PC-3 (cell line): Measurements from ENCODE around the gene QPRT. TPM values are rescaled to one million over a fixed set of nuclear protein-coding genes. Genes with fewer than 3 reads are reported as not detected.

Source experiments
- ATAC-seq: fragments of 200-7000 bp; cut with Tn5 transposase; 2 replicates; pipeline ENCODE4 v1.9.1; 2020; ENCODE audit warnings: mild to moderate bottlenecking, moderate library complexity
- BruUV-seq: library from RNA; stranded (reverse); fragments of 400-500 nt; replicated peaks from 2 replicates; lab custom pipeline; 2021; lab: Mats Ljungman, UMichigan
- CTCF ChIA-PET: fragments of 300-600 bp; sonication (Branson Sonifier 250); formaldehyde crosslinking; loops from one replicate; lab custom pipeline; 2022; ENCODE audit warnings: antibody characterized with exemption; lab: Charles Lee
- POLR2A ChIA-PET: fragments of 300-600 bp; sonication (Branson Sonifier 250); formaldehyde crosslinking; loops from one replicate; lab custom pipeline; 2022; ENCODE audit warnings: antibody characterized with exemption; ENCODE audit not compliant: unreplicated experiment; lab: Charles Lee
- DNase-seq: peaks from one replicate; pipeline ENCODE4 v3.0.0-alpha.2; 2015
- H2AFZ ChIP-seq: fragments of 300-600 bp; sonication (generic); 2 replicates; pipeline ENCODE4 v1.6.0; 2016; ENCODE audit warnings: antibody characterized with exemption, low read length
- H3F3A ChIP-seq: fragments of 300-600 bp; sonication (generic); one replicate; pipeline ENCODE4 v1.6.0; 2017; ENCODE audit warnings: antibody characterized with exemption, low read length, control low read depth, mild to moderate bottlenecking; ENCODE audit not compliant: unreplicated experiment
- H3K27ac ChIP-seq: fragments of 300-600 bp; sonication (generic); 2 replicates; pipeline ENCODE4 v1.5.1; 2016; ENCODE audit warnings: mild to moderate bottlenecking, low read length
- H3K27me3 ChIP-seq: fragments of 300-600 bp; sonication (generic); 2 replicates; pipeline ENCODE4 v1.6.1; 2016; ENCODE audit warnings: low read length, mixed read lengths
- H3K36me3 ChIP-seq: fragments of 300-600 bp; sonication (generic); 2 replicates; pipeline ENCODE4 v1.6.1; 2016; ENCODE audit warnings: low read depth, mixed run types, low read length, mixed read lengths
- H3K4me1 ChIP-seq: fragments of 300-600 bp; sonication (generic); 2 replicates; pipeline ENCODE4 v1.5.1; 2016; ENCODE audit warnings: low read length; ENCODE audit not compliant: insufficient read depth
- H3K4me2 ChIP-seq: fragments of 300-600 bp; sonication (generic); 2 replicates; pipeline ENCODE4 v1.6.0; 2016; ENCODE audit warnings: low read length
- H3K4me3 ChIP-seq: fragments of 300-600 bp; sonication (generic); 2 replicates; pipeline ENCODE4 v1.5.1; 2016; ENCODE audit warnings: mild to moderate bottlenecking, low read length, mixed read lengths
- H3K79me2 ChIP-seq: fragments of 300-600 bp; sonication (generic); 2 replicates; pipeline ENCODE4 v1.6.1; 2017; ENCODE audit warnings: low read length, mixed read lengths
- H3K9ac ChIP-seq: fragments of 300-600 bp; sonication (generic); 2 replicates; pipeline ENCODE4 v1.6.0; 2016; ENCODE audit warnings: mild to moderate bottlenecking, low read length
- H3K9me2 ChIP-seq: fragments of 300-600 bp; sonication (generic); replicated peaks from 2 replicates; pipeline ENCODE4 v1.6.1; 2016; ENCODE audit warnings: mixed run types, low read length, mixed read lengths
- H3K9me3 ChIP-seq: fragments of 300-600 bp; sonication (generic); 2 replicates; pipeline ENCODE4 v1.6.1; 2016; ENCODE audit warnings: low read length, mixed read lengths
- H4K20me1 ChIP-seq: fragments of 300-600 bp; sonication (generic); 2 replicates; pipeline ENCODE4 v1.6.1; 2016; ENCODE audit warnings: low read length, mixed read lengths
- EZH2 ChIP-seq: fragments of 300-600 bp; sonication (generic); IDR thresholded peaks from one replicate; pipeline ENCODE4 v1.6.1; 2017; ENCODE audit warnings: antibody characterized with exemption, mild to moderate bottlenecking, low read length; ENCODE audit not compliant: unreplicated experiment
- EZH2phosphoT487 ChIP-seq: fragments of 300-600 bp; sonication (generic); IDR thresholded peaks from 2 replicates; pipeline ENCODE4 v1.6.1; 2018; ENCODE audit warnings: mild to moderate bottlenecking, antibody characterized with exemption, low read length, borderline replicate concordance
- intact Hi-C: fragments of 100-400 bp; cut with micrococcal nuclease; formaldehyde crosslinking; loops from 2 replicates; pipeline ENCODE4 v1.9.0; 2023
- total RNA-seq: library from RNA; depleted of rRNA; stranded (reverse); fragments of >200 nt; gene quantifications from 2 replicates; pipeline ENCODE4 v1.2.3, GENCODE V29; 2014
- TF ChIP-seq, protein P1 (sequence below): fragments of 300-600 bp; sonication (generic); conservative IDR thresholded peaks from 2 replicates; pipeline ENCODE4 v1.5.1; 2017; ENCODE audit warnings: antibody characterized with exemption, low read depth, mild to moderate bottlenecking, low read length

QPRT gene
- total RNA-seq, 1 experiment from 2014 or later, result 0.22 TPM

DNA sequence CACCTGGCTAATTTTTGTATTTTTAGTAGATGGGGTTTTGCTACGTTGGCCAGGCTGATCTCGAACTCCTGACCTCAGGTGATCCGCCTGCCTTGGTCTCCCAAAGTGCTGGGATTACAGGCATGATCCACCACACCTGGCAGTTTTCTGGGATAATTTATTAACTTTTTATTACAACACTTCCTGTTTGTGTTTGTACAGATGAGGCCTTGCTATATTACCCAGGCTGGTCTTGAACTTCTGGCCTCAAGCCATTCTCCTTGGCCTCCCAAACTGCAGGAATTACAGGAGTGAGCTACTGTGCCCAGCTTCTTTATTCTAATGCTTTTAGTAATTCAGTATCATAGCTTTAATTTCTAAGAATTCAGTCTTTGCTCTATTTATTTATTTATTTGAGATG is 32.0 kb upstream of the QPRT start:
- intact Hi-C loops, result no loop called here
- ATAC-seq (no peak), DNase-seq (no peak)
- Histone ChIP-seq H3K9me2 (no peaks in the 10 kb centered on the region), H2AFZ (no peak overlapping the region), H3K79me2 (no peaks in the 10 kb centered on the region), H3F3A (no peaks in the 10 kb centered on the region), H3K4me1 (no peaks in the 10 kb centered on the region), H3K9ac (no peak overlapping the region), H3K4me3 (no peak overlapping the region), H3K4me2 (no peak overlapping the region), H3K9me3 (no peaks in the 10 kb centered on the region), H3K27ac (no peak overlapping the region), H3K27me3 (no peaks in the 10 kb centered on the region), H3K36me3 (no peaks in the 10 kb centered on the region), H4K20me1 (no peaks in the 10 kb centered on the region)
- ChIA-PET POLR2A (no interaction called here), CTCF (no interaction called here)
- BruUV-seq, result no TSS peak
- TF ChIP-seq EZH2phosphoT487 (no peak), EZH2 (no peak)
- TF ChIP-seq, protein P1, sequence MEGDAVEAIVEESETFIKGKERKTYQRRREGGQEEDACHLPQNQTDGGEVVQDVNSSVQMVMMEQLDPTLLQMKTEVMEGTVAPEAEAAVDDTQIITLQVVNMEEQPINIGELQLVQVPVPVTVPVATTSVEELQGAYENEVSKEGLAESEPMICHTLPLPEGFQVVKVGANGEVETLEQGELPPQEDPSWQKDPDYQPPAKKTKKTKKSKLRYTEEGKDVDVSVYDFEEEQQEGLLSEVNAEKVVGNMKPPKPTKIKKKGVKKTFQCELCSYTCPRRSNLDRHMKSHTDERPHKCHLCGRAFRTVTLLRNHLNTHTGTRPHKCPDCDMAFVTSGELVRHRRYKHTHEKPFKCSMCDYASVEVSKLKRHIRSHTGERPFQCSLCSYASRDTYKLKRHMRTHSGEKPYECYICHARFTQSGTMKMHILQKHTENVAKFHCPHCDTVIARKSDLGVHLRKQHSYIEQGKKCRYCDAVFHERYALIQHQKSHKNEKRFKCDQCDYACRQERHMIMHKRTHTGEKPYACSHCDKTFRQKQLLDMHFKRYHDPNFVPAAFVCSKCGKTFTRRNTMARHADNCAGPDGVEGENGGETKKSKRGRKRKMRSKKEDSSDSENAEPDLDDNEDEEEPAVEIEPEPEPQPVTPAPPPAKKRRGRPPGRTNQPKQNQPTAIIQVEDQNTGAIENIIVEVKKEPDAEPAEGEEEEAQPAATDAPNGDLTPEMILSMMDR, result no peak

DNA sequence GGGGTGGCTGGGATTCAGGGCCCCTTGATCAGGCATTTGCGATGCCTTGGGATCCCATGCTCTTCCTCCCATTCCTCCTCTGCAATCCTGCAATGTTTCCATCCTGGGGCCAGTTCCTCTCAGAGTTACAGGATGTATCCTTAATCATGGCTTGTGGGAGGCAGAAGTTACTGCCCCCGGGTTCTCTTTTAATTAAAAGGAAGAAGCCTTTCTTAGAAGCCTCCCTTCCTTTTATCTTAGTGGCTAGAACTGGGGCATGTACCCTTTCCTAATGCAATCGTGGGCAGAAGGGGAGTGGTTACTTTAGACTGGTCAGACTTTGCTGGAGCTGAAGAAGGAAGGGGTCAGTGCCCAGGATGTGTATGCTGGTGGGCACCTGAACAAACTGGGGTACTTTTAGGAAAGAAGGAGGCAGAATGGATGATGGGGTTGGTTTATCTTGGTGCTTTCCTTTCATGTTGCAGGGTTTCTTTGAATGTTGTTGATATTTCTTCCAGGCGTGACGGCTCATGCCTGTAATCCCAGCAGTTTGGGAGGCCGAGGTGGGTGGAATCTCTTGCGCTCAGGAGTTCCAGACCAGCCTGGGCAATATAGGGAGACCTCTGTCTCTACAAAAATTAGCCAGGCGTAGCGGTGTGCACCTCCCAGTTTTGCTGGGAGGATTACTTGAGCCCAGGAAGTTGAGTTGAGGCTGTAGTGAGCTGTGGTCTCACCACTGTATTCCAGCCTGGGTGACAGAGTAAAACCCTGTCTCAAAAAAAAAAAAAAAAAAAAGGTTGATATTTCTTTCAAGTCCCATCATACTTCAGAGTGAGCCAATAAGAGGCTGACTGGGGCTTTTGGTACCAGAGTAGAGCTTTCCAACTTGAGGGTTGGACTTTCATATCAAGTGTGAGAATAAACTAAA is 29.1 kb upstream of the QPRT start:
- POLR2A ChIA-PET, result no interaction called here
- TF ChIP-seq, protein P1, result no peak
- no peak for TF ChIP-seq EZH2
- TF ChIP-seq EZH2phosphoT487, result no peak
- no peaks in the 10 kb centered on the region for H3K79me2 ChIP-seq
- H3K27ac ChIP-seq, result no peak overlapping the region
- ATAC-seq (no peak), DNase-seq (no peak)
- H4K20me1 ChIP-seq, result no peaks in the 10 kb centered on the region
- H3K4me1 ChIP-seq, result no peaks in the 10 kb centered on the region
- no peak overlapping the region for H3K9ac ChIP-seq
- CTCF ChIA-PET, result no interaction called here
- H3K9me3 ChIP-seq, result no peaks in the 10 kb centered on the region
- H3K36me3 ChIP-seq, result no peaks in the 10 kb centered on the region
- H3K27me3 ChIP-seq, result no peaks in the 10 kb centered on the region
- H3K4me3 ChIP-seq, result no peak overlapping the region
- intact Hi-C loops, result no loop called here
- H3K4me2 ChIP-seq, result no peak overlapping the region
- BruUV-seq, result no TSS peak
- no peaks in the 10 kb centered on the region for H3F3A ChIP-seq
- no peak overlapping the region for H2AFZ ChIP-seq
- H3K9me2 ChIP-seq, result no peaks in the 10 kb centered on the region

DNA sequence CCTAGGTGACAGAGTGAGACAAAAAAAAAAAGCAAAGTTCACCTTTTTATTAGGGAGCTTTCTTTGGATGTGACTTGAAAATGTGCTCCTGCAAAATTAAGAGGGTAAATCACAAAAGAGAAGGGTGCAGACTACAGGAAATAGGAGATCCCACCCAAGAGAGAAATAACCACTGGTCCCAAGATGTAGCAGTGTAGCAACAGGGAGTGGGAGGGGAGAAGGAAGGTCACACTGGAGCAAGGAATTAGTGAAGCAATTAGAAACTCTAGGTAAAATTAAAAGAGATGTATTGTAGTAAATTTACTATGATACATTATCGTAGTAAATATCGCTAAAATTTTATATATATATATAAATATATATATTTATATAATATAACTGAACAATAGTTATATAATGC is 28.2 kb upstream of the QPRT start:
- ChIA-PET CTCF (no interaction called here), POLR2A (no interaction called here)
- no peaks in the 10 kb centered on the region for H3K4me1 ChIP-seq
- no peaks in the 10 kb centered on the region for H3K36me3 ChIP-seq
- no peak overlapping the region for H3K9ac ChIP-seq
- ATAC-seq, result no peak
- H3K9me3 ChIP-seq, result no peaks in the 10 kb centered on the region
- no peak overlapping the region for H3K4me3 ChIP-seq
- no peaks in the 10 kb centered on the region for H3F3A ChIP-seq
- no peaks in the 10 kb centered on the region for H3K27me3 ChIP-seq
- DNase-seq, result no peak
- no peaks in the 10 kb centered on the region for H4K20me1 ChIP-seq
- H3K27ac ChIP-seq, result no peak overlapping the region
- H3K4me2 ChIP-seq, result no peak overlapping the region
- TF ChIP-seq, protein P1, result no peak
- TF ChIP-seq EZH2, result no peak
- no peak for TF ChIP-seq EZH2phosphoT487
- no peak overlapping the region for H2AFZ ChIP-seq
- intact Hi-C loops, result no loop called here
- BruUV-seq, result no TSS peak
- no peaks in the 10 kb centered on the region for H3K9me2 ChIP-seq
- H3K79me2 ChIP-seq, result no peaks in the 10 kb centered on the region
